ENCODE data around the gene CIZ1. TPM values are rescaled to one million over a fixed set of nuclear protein-coding genes. Genes with fewer than 3 reads are reported as not detected.

CIZ1 gene
- polyA plus RNA-seq, 4 donors = 44.5 to 88.1 (median 47.8) TPM

DNA sequence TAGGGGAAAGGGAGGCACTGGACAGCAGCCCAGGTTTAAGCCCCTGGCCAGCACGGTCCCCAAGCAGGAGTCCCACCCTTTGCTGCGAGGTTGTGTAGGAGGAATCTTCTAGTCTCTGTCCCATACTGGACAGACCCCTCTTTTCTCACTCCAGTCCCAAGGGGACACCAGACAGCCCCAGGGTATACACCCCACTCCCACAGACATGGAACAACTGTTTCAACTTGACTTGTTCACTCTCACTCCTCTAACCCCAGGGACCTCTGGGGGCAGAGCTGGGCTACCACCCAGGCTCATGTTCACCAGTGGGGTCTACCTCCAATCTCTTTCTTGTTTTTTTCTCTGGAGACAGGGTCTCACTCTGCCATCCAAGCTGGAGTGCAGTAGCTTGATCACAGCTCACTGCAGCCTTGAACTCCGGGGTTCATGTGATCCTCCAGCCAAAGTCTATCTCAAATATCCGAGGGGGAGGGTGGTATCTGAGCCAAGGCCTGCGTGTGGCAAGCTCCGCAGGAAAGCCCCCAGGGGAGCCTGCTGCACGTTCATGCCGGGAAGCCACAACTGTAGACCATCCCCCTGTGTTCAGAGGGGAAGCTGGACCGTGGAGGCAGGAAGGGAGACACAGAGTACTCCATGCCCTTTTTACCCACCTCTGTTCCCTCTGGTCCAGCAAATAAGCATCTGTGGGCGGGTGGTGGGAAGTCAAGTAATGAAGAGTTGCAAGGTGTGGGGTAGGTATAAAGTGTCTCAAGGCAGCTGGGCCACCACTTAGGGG lies 65.6 kb downstream of the CIZ1 start:
- Histone ChIP-seq H3K27ac (ENCODE audit: low read depth in 1 of 3, low read length in 2 of 3) (peak overlapping the region in 1 of 3 donors; percentile 17), H3K27me3 (ENCODE audit: control insufficient read depth in 3 of 3, insufficient read depth in 3 of 3, low read length in 3 of 3) (no peaks in the 10 kb centered on the region), H3K9me3 (ENCODE audit: control insufficient read depth in 2 of 2, insufficient read depth in 1 of 2, low read depth in 1 of 2, low read length in 1 of 2) (peaks cover 0 to 7% of the 10 kb centered on the region in 2 donors), H3K4me3 (ENCODE audit: low read depth in 1 of 3, low read length in 3 of 3) (peak overlapping the region in 1 of 3 donors; percentile 20), H3K36me3 (ENCODE audit: control insufficient read depth in 3 of 3, insufficient read depth in 2 of 3, low read depth in 1 of 3, low read length in 3 of 3) (peaks cover 7 to 54% (median 9%) of the 10 kb centered on the region in 3 donors), H3K4me1 (ENCODE audit: control insufficient read depth in 3 of 3, insufficient read depth in 2 of 3, low read depth in 1 of 3, low read length in 2 of 3) (peaks cover 0 to 17% (median 7%) of the 10 kb centered on the region in 3 donors)
- FAIRE-seq = no peak
- WGBS, 3 donors = 36 to 42% (median 40%) methylated on average over 10 of the region's 10 CpGs
- DNase-seq = no peak

DNA sequence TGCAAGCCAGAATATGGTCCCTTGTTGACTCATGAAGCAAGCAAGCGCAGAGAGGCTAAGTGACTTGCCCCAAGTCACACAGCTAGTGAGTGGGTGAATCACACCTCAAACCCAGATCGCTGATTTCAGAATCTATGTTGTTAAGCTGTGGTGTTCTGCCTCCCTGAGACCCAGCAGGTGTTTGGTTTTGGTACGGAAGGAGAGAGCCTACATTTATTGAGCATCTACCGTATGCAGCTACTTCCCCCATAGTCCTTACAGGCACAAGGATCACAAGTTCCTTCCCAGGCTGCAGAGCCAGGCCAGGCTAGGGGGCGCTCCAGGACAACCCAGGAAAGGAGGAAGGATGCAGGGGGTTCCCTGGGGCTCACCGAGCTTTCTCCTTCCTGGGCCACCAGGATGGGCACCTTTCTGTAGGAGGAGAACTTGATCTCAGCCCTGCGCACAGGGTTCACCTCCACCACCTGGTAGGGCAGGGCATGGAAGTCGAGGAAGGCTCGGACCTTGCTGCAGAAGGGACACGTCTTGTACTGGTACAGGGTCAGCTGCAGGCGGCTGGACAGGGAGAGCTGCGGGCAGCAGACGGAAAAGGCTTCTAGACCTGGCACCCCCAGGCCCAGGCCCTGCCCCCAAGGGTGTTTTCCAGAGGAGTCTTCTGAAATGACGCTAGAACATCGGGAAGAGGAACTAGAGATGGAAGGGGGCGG lies 66.3 kb downstream of the CIZ1 start:
- Histone ChIP-seq H3K9me3 (ENCODE audit: control insufficient read depth in 2 of 2, insufficient read depth in 1 of 2, low read depth in 1 of 2, low read length in 1 of 2) (peaks cover 0 to 7% of the 10 kb centered on the region in 2 donors), H3K4me3 (ENCODE audit: low read depth in 1 of 3, low read length in 3 of 3) (no peak overlapping the region), H3K27me3 (ENCODE audit: control insufficient read depth in 3 of 3, insufficient read depth in 3 of 3, low read length in 3 of 3) (no peaks in the 10 kb centered on the region), H3K4me1 (ENCODE audit: control insufficient read depth in 3 of 3, insufficient read depth in 2 of 3, low read depth in 1 of 3, low read length in 2 of 3) (peaks cover 0 to 17% (median 7%) of the 10 kb centered on the region in 3 donors), H3K27ac (ENCODE audit: low read depth in 1 of 3, low read length in 2 of 3) (no peak overlapping the region), H3K36me3 (ENCODE audit: control insufficient read depth in 3 of 3, insufficient read depth in 2 of 3, low read depth in 1 of 3, low read length in 3 of 3) (peaks cover 7 to 61% (median 9%) of the 10 kb centered on the region in 3 donors)
- DNase-seq (peak; percentile 68 to 78), FAIRE-seq (no peak)
- WGBS, 3 donors = 61 to 62% (median 62%) methylated on average over 16 of the region's 16 CpGs

DNA sequence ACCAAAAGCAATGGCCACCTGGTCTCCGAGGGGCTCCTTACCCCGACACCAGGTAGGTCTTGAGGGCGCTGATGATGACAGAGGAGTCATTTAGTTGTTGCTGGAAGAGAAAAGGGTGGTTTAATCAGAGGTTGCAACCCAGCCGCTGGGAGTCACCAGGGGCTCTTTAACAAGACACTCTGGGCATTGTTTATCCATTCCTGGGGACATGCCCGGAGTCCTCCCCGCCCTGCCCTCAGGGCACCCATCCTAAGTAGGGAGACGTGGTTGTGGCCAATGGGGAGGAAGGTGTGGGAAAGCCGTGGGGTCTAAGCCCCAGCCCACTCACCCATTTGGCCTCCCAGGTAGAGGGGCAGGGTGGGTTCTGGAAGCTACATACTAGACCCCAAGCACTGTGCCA lies 66.9 kb downstream of the CIZ1 start:
- H3K4me3 ChIP-seq (ENCODE audit: low read depth in 1 of 3, low read length in 3 of 3) = no peak overlapping the region
- H3K27ac ChIP-seq (ENCODE audit: low read depth in 1 of 3, low read length in 2 of 3) = no peak overlapping the region
- peaks cover 7 to 67% (median 9%) of the 10 kb centered on the region in 3 donors for H3K36me3 ChIP-seq (ENCODE audit: control insufficient read depth in 3 of 3, insufficient read depth in 2 of 3, low read depth in 1 of 3, low read length in 3 of 3)
- H3K27me3 ChIP-seq (ENCODE audit: control insufficient read depth in 3 of 3, insufficient read depth in 3 of 3, low read length in 3 of 3) = no peaks in the 10 kb centered on the region
- H3K9me3 ChIP-seq (ENCODE audit: control insufficient read depth in 2 of 2, insufficient read depth in 1 of 2, low read depth in 1 of 2, low read length in 1 of 2) = peaks cover 0 to 6% of the 10 kb centered on the region in 2 donors
- H3K4me1 ChIP-seq (ENCODE audit: control insufficient read depth in 3 of 3, insufficient read depth in 2 of 3, low read depth in 1 of 3, low read length in 2 of 3) = peaks cover 0 to 17% (median 7%) of the 10 kb centered on the region in 3 donors
- WGBS, 3 donors = 85 to 92% (median 86%) methylated on average over 5 to 8 of the region's 8 CpGs
- no peak for DNase-seq
- no peak for FAIRE-seq

DNA sequence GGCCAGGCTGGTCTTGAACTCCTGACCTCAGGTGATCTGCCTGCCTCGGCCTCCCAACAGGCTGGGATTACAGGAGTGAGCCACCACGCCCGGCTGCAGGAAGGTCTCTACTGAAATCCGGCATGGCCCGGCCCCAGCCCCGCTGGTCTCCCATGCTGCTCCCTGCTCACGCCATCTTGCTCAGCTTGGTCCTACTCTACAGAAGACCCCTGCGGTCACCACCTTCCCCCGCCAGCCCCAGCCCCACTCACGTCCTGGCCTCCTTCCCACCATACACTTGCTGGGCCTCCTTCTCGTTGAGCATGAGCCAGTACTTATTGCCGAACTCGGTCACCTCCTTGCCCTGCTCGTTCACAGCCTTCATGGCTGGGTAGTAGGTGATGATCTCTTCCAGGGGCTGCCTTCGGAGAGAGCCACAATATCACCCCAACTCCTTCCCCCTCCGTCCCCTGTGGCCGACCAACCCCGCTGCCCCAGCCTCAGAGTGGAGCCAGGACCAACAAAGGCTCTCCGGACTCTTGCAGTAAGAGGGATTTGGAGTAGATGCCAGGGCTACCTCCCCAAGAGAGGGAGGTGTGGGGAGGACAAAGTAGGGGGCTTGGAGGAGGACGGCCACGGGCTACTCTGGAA lies 67.8 kb downstream of the CIZ1 start:
- H3K27me3 ChIP-seq (ENCODE audit: control insufficient read depth in 3 of 3, insufficient read depth in 3 of 3, low read length in 3 of 3) = no peaks in the 10 kb centered on the region
- H3K4me3 ChIP-seq (ENCODE audit: low read depth in 1 of 3, low read length in 3 of 3) = no peak overlapping the region
- no peaks in the 10 kb centered on the region for H3K9me3 ChIP-seq (ENCODE audit: control insufficient read depth in 2 of 2, insufficient read depth in 1 of 2, low read depth in 1 of 2, low read length in 1 of 2)
- peaks cover 0 to 14% (median 4%) of the 10 kb centered on the region in 3 donors for H3K4me1 ChIP-seq (ENCODE audit: control insufficient read depth in 3 of 3, insufficient read depth in 2 of 3, low read depth in 1 of 3, low read length in 2 of 3)
- no peak overlapping the region for H3K27ac ChIP-seq (ENCODE audit: low read depth in 1 of 3, low read length in 2 of 3)
- H3K36me3 ChIP-seq (ENCODE audit: control insufficient read depth in 3 of 3, insufficient read depth in 2 of 3, low read depth in 1 of 3, low read length in 3 of 3) = peaks cover 7 to 73% (median 9%) of the 10 kb centered on the region in 3 donors
- no peak for DNase-seq
- no peak for FAIRE-seq
- WGBS, 3 donors = 88 to 92% (median 90%) methylated on average over 21 of the region's 21 CpGs

DNA sequence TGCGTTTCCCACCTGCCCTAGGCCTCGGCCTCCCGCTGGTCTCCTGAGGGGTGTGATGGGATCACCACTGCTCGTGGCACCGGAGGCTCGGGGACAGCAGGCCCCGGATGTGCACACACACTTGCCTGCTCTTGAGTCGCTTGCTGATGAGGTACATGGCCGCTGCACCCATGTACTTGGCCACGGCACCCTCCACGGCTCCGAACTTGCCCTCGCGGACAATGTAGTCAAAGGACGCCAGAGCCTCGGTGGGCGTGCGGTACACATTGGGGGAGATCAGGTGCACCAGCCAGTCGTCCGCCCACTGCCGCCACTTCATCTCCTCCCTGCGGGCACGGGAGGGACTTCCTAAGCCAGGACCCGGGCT lies 68.6 kb downstream of the CIZ1 start:
- Histone ChIP-seq H3K4me3 (ENCODE audit: low read depth in 1 of 3, low read length in 3 of 3) (no peak overlapping the region), H3K36me3 (ENCODE audit: control insufficient read depth in 3 of 3, insufficient read depth in 2 of 3, low read depth in 1 of 3, low read length in 3 of 3) (peaks cover 7 to 73% (median 9%) of the 10 kb centered on the region in 3 donors), H3K27me3 (ENCODE audit: control insufficient read depth in 3 of 3, insufficient read depth in 3 of 3, low read length in 3 of 3) (no peaks in the 10 kb centered on the region), H3K9me3 (ENCODE audit: control insufficient read depth in 2 of 2, insufficient read depth in 1 of 2, low read depth in 1 of 2, low read length in 1 of 2) (no peaks in the 10 kb centered on the region), H3K4me1 (ENCODE audit: control insufficient read depth in 3 of 3, insufficient read depth in 2 of 3, low read depth in 1 of 3, low read length in 2 of 3) (peaks cover 0 to 18% (median 4%) of the 10 kb centered on the region in 3 donors), H3K27ac (ENCODE audit: low read depth in 1 of 3, low read length in 2 of 3) (no peak overlapping the region)
- no peak for DNase-seq
- FAIRE-seq = no peak
- WGBS, 3 donors = 93 to 96% (median 94%) methylated on average over 21 to 24 of the region's 24 CpGs

DNA sequence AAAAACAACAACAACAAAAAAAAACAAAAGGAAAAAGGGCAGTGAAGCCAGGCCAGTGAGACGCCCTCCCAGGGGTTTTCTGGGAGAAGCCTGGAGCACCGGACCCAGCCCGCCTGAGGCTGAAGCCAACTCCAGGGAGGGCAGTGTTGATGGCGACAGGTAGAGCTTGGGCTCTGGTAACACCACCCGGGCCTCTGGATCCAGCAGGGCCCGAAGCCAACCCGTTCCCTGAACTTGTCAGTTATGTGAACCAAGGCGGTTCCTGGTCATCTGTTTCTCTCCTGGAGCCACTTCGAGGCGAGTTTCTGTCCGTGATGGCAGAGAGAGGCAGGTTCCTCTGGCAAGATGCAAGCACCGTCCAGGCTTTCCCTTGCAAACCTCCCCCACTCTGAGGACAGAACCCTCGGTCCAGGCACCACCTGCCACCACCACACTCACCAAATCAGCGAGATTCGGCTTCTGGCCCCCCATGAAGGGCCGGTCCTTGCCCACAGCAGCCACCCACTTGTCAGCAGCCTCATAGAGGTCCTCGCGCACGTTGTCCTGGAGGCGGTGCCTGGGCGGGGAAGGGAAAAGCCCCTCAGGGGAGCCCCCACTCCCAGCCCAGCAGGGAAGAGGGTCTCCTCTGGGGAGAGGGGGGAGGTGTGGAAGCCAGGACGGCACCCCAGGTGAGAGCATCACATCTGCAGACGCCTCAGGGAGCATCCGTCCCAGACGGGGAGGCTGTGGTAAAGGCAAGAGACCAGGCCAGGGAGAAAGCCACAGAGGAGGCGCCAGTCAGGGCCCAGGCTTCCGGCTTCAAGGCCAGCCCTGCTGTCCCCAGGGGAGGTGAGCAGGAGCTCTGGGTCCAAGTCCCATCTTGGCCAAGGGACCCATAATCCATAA lies 69.2 kb downstream of the CIZ1 start:
- peaks cover 7 to 76% (median 9%) of the 10 kb centered on the region in 3 donors for H3K36me3 ChIP-seq (ENCODE audit: control insufficient read depth in 3 of 3, insufficient read depth in 2 of 3, low read depth in 1 of 3, low read length in 3 of 3)

DNA sequence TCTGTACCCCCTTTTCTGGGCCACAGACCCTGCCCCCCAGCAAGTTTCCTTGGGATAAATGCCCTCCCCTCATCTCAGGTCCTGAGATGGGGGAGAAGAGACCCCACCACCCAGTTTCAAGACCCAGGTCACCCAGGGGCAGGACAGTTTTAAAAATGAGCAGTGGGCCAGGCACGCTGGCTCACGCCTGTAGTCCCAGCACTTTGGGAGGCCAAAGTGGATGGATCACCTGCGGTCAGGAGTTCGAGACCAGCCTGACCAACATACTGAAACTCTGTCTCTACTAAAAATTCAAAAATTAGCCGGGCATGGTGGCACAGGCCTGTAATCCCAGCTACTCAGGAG lies 69.9 kb downstream of the CIZ1 start:
- H3K4me3 ChIP-seq (ENCODE audit: low read depth in 1 of 3, low read length in 3 of 3) = no peak overlapping the region
- no peak for FAIRE-seq
- peaks cover 7 to 79% (median 9%) of the 10 kb centered on the region in 3 donors for H3K36me3 ChIP-seq (ENCODE audit: control insufficient read depth in 3 of 3, insufficient read depth in 2 of 3, low read depth in 1 of 3, low read length in 3 of 3)
- WGBS, 3 donors = 93 to 97% (median 97%) methylated on average over 5 of the region's 5 CpGs
- peaks cover 0 to 21% (median 4%) of the 10 kb centered on the region in 3 donors for H3K4me1 ChIP-seq (ENCODE audit: control insufficient read depth in 3 of 3, insufficient read depth in 2 of 3, low read depth in 1 of 3, low read length in 2 of 3)
- H3K27me3 ChIP-seq (ENCODE audit: control insufficient read depth in 3 of 3, insufficient read depth in 3 of 3, low read length in 3 of 3) = no peaks in the 10 kb centered on the region
- no peak overlapping the region for H3K27ac ChIP-seq (ENCODE audit: low read depth in 1 of 3, low read length in 2 of 3)
- no peaks in the 10 kb centered on the region for H3K9me3 ChIP-seq (ENCODE audit: control insufficient read depth in 2 of 2, insufficient read depth in 1 of 2, low read depth in 1 of 2, low read length in 1 of 2)
- no peak for DNase-seq

More for the DNA sequence above, 69.2 kb downstream of the CIZ1 start:
- Histone ChIP-seq H3K9me3 (ENCODE audit: control insufficient read depth in 2 of 2, insufficient read depth in 1 of 2, low read depth in 1 of 2, low read length in 1 of 2) (no peaks in the 10 kb centered on the region), H3K4me1 (ENCODE audit: control insufficient read depth in 3 of 3, insufficient read depth in 2 of 3, low read depth in 1 of 3, low read length in 2 of 3) (peaks cover 0 to 22% (median 4%) of the 10 kb centered on the region in 3 donors), H3K4me3 (ENCODE audit: low read depth in 1 of 3, low read length in 3 of 3) (no peak overlapping the region), H3K27me3 (ENCODE audit: control insufficient read depth in 3 of 3, insufficient read depth in 3 of 3, low read length in 3 of 3) (no peaks in the 10 kb centered on the region), H3K27ac (ENCODE audit: low read depth in 1 of 3, low read length in 2 of 3) (no peak overlapping the region)
- 85 to 90% (median 89%) methylated on average over 26 to 27 of the region's 27 CpGs for WGBS, 3 donors
- DNase-seq (no peak), FAIRE-seq (no peak)
